ENCODE results near the gene KLHL29.

Gene KLHL29

DNA sequence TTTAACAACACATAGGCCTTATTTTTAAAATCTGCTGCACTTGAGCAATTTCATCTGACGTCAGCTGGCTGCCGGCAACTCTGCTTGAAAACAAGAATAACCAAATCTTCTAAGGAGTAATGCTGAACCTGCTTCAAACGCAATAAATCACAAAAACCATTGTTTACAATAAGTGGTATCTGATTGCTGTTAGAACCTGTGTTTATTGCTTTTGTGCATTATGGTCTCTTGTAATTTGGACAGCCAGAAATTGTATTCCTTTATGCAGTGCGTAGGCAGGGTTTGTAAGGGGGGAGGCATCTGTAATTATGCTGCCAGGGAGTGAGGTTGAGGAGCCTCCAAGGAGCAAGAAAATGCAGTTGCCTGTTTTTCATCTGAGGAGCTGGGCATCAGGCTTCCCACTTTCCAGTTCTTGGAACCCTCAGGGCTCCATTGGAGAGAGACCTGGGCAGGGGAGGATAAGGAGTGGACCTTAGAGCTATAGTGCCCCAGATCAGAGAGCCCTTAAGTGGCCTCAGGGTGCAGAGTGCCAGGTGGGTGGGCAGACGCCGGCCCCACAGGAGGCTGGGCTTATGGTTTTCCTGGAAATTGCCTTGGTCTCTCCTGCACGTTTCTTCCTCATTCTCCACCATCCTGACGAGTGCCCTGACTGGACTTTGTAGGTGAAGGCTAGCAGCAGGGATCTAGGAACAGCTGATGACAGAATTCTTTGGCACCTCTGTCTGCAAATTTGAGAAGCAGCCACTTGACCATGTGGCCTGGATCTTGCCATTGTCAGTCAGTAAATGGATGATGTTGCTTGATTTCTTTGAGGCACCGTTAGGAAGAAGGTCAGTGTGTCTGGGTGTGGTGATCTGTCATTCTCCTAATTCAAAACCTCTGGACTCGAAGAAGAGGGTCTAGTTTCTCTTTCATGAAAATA lies 129.2 kb downstream of the KLHL29 start:
- TF ChIP-seq, protein P1, sequence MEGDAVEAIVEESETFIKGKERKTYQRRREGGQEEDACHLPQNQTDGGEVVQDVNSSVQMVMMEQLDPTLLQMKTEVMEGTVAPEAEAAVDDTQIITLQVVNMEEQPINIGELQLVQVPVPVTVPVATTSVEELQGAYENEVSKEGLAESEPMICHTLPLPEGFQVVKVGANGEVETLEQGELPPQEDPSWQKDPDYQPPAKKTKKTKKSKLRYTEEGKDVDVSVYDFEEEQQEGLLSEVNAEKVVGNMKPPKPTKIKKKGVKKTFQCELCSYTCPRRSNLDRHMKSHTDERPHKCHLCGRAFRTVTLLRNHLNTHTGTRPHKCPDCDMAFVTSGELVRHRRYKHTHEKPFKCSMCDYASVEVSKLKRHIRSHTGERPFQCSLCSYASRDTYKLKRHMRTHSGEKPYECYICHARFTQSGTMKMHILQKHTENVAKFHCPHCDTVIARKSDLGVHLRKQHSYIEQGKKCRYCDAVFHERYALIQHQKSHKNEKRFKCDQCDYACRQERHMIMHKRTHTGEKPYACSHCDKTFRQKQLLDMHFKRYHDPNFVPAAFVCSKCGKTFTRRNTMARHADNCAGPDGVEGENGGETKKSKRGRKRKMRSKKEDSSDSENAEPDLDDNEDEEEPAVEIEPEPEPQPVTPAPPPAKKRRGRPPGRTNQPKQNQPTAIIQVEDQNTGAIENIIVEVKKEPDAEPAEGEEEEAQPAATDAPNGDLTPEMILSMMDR (IDR thresholded peaks at IDR 0.05) = no peak

DNA sequence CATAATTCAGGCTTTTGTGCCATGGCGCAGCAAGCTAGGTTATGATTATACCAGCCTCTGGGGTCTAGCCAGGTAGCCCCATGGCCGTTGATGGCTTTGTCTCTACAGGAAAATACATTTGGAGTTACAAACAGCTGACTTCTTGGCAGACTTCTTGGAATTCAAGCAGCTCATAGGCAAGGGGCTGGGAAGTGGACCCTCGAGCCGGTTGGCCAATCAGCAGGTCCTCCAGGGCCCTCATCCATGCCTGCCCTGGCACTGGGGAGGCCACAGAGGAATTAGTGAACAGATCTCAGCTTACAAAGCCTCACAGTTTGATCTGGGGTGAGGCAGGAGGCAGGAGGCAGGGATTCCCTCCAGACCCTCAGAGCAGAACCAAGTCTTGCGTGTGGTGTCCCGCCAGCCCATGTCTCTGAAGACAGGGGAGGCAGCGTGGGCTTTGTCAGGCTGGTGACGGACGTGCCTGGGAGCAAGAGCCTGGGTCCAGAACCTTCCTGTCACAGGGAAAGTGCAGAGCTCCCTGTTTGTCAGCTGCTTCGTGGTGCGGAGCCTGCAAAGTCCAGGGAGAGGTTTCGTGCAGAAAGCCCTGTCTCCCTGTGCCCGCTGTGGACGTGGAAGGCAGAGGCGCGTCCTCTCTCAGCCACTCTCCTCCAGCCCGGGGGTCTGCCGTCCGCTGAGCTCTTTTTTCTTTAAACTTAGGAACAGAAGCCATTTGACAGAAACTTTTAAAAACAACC lies 131.7 kb downstream of the KLHL29 start:
- TF ChIP-seq, protein P1 (IDR thresholded peaks at IDR 0.05) = no peak

DNA sequence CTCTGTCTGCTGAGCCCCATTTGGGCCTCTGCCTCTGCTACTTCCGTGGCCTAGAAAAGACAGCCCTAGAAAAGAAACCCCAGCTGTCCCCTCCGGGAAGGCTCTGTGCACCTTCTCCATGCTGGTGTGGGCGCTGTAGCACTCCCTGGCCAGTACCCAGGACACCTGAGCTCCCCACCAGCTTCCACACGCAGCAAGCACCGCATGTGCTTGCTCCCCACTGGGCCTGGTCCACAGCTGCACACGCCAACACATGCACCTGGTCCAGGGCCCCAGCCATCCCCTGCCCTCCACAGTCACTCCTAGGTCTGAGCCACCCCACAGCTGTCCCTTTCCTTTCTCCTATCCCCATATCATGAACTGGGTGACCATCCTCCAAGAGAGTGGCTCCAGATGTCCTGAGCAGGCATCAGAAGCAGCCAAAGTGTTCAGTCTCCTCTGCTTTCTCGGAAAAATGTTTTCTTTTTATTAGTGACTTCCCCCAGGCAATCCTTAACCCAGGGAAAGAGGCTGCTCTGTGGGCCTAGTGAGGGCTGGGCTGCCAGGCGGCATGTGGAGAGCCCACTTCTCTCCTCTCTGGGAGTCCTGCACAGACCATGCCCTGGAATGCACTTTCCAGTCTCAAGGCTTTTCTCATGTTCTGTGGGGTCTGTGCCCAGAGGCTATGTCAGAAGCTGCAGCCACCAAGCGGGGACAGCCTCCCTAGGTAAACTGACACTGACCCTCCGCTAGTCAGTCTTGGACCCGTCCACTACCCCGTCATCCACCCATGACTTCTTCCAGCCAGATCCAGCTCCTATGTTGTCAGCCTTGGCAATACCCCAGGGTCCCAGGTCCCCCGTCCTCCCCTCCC lies 133.7 kb downstream of the KLHL29 start:
- TF ChIP-seq, protein P1 (IDR thresholded peaks at IDR 0.05) = no peak

DNA sequence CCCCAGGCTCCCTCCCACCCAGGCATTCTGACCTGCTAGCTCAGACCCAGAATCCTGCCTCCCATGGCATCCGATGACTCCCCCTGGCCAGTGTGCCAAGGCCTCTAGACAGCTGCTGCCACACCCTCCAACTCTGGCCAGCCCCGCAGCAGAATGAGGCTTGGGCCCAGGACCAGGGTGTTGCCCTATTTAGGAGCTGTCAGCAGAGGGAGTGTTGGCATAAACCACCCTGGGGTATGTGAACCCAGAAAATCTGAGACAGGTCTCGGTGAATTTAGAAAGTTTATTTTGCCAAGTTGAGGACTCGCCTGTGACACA lies 134.3 kb downstream of the KLHL29 start:
- TF ChIP-seq, protein P1 (IDR thresholded peaks at IDR 0.05) = no peak

DNA sequence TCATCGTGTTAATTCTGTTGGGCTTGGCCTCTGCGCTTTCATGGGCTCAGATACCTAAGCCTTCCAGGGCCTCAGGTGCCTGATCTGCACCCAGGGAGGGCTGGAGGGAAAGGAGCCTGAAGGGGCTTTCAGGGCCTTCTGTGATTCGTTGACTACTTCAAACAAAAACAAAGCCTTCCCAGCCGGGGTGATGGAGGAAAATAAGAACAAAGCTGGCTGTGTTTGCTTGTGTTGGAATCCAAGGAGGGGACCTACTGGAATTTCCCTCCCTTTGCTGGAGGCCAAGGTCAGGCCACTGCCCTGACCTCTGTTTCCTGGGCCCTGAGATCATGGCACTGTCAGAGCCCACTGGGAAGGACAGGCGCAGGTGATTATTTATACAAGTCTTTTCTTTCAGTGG lies 135.3 kb downstream of the KLHL29 start:
- TF ChIP-seq, protein P1 (IDR thresholded peaks at IDR 0.05) = no peak

DNA sequence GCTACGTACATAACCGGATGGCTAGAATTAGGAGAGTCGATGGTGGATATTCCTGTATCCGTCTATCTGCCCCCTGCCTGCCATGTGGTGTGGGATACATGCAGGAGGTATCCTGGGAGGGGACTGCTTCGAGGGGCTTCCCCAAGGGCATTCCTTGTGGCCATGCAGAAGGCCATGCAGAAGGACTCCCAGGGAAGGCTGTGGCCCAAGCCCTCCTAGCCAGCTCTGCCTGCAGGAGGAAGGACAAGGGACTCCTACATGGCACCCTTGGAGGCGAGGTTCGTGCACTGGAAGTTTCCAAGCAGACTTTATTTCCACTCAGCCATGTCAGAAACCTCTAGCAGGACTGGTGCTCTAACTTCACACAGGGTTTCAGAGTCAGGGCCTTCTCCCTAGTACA lies 136.1 kb downstream of the KLHL29 start:
- TF ChIP-seq, protein P1 (IDR thresholded peaks at IDR 0.05) = no peak

DNA sequence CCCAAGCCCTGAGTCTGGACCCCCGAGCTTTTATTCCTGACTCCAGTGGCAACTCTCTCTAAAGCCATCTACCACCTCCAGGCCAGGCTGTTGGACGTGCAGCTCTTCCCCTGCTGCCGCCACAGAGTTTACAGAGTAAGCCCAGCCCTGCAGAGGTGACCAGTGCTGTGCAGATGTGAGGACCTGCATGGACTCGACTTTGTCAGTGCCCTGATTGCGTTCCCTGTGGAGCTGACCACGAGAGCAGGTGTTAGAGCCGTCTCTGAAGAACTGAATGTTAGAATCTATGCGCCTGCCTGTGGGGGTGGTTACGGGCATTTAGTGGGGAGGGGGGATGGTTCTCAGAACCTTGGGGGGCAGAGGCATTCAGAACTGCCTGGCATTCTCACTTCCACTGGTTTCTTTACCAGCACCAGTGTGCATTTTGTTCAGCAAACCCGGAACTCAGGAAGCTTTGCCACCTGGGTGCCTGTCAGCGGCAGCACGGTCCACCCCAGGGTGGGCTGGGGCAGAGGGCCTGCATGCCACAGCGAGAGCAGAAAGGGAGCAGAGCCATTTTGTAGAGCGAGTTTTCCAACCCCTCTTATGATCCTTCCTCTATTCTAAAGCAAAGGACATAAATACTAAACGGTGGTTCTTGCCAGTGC lies 137.9 kb downstream of the KLHL29 start:
- TF ChIP-seq, protein P1 (IDR thresholded peaks at IDR 0.05) = no peak

All from LNCAP (cell line).